Natural killer cell (primary cell): ENCODE measurements around the gene OXA1L. TPM values are rescaled to one million over a fixed set of nuclear protein-coding genes. Genes with fewer than 3 reads are reported as not detected.

Source experiments
- ATAC-seq, 3 donors: fragments of 150-1000 bp in 2 of 3; fragments of 200-7000 bp in 1 of 3; cut with Tn5 transposase; 1 replicate in 1 of 3; 2 replicates in 2 of 3; pipeline ENCODE4 v1.10.0; 2021; ENCODE audit warnings: mild to moderate bottlenecking in 2 of 3, moderate library complexity in 2 of 3
- DNase-seq, 2 donors: peaks; one replicate each; pipeline versions ENCODE4 v3.0.0 to v3.0.0-alpha.2; 2013 to 2021; ENCODE audit warnings: mixed read lengths in 1 of 2
- H3K27ac ChIP-seq: one replicate; pipeline ENCODE4 v1.5.1; 2013; ENCODE audit warnings: mild to moderate bottlenecking, low read length
- H3K27me3 ChIP-seq: one replicate; pipeline ENCODE4 v1.6.1; 2013; ENCODE audit warnings: low read length; ENCODE audit not compliant: control insufficient read depth, insufficient read depth
- H3K36me3 ChIP-seq: one replicate; pipeline ENCODE4 v1.6.1; 2013; ENCODE audit warnings: low read length; ENCODE audit not compliant: control insufficient read depth, insufficient read depth
- H3K4me1 ChIP-seq: one replicate; pipeline ENCODE4 v1.6.1; 2013; ENCODE audit warnings: low read length; ENCODE audit not compliant: control insufficient read depth, insufficient read depth
- H3K4me3 ChIP-seq: one replicate; pipeline ENCODE4 v1.5.1; 2013; ENCODE audit warnings: low read length
- H3K9me3 ChIP-seq: one replicate; pipeline ENCODE4 v1.6.1; 2013; ENCODE audit warnings: low read length; ENCODE audit not compliant: control insufficient read depth, insufficient read depth
- H3K27ac Mint-ChIP-seq, 2 donors: one replicate each; pipeline ENCODE4 v1.8.0; 2022; ENCODE audit warnings: mild to moderate bottlenecking in 2 of 2, mixed read lengths in 2 of 2, moderate library complexity in 1 of 2
- H3K27me3 Mint-ChIP-seq, 2 donors: one replicate each; pipeline ENCODE4 v1.8.0; 2022; ENCODE audit warnings: low read depth in 2 of 2, mixed read lengths in 2 of 2
- H3K36me3 Mint-ChIP-seq: one replicate; pipeline ENCODE4 v1.8.0; 2022; ENCODE audit warnings: mixed read lengths
- H3K4me1 Mint-ChIP-seq, 2 donors: one replicate each; pipeline ENCODE4 v1.8.0; 2022; ENCODE audit warnings: mixed read lengths in 2 of 2
- H3K4me3 Mint-ChIP-seq: one replicate; pipeline ENCODE4 v1.8.0; 2022; ENCODE audit warnings: mild to moderate bottlenecking, moderate library complexity, mixed read lengths
- H3K9me3 Mint-ChIP-seq, 2 donors: one replicate each; pipeline ENCODE4 v1.8.0; 2022; ENCODE audit warnings: mixed read lengths in 2 of 2
- WGBS: methylation state at CpG from one replicate; pipeline ENCODE4 v1.1.7; 2013; ENCODE audit warnings: missing lambda C conversion rate; ENCODE audit not compliant: insufficient coverage; 5-methylcytosine and 5-hydroxymethylcytosine counted together
- intact Hi-C: fragments of 100-400 bp; cut with micrococcal nuclease; formaldehyde crosslinking; loops from one replicate; pipeline ENCODE4 v1.14.2; 2022
- total RNA-seq, 4 donors: library from RNA; stranded (reverse); fragments of 120-200 nt in 1 of 4; gene quantifications; one replicate each; pipeline versions ENCODE4 v1.2.3 to v1.2.4, GENCODE V29; 2013 to 2022
- TF ChIP-seq, protein P1 (sequence below): fragments of 200-600 bp; IDR thresholded peaks from one replicate; pipeline ENCODE4 v1.8.0; 2022; ENCODE audit warnings: antibody characterized with exemption

The OXA1L gene
- total RNA-seq, 3 donors from 2014 or later (not counting 1 experiment from before 2014, with no cell fraction given): 121 to 143 (median 125) TPM

DNA sequence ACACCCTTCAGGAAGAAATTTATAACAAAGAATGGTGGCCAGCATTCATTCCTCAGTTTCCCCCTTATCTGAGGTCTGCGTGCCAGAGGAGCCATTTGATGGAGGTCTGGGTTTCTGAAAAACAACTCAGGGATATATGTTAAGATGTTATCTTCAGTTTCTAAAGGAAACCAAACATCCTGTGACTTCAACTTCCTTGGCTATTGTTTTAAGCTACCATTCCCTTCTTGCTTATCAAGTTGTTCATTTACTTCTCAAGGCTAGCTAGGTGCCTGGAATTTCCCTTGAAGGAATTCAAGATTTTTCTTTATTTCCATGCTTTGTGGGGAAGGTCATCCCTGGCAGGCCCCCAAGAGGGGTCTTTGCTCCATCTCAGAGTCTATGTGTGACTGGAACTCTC lies 27.1 kb upstream of the OXA1L start:
- no peaks in the 10 kb centered on the region for H3K36me3 Mint-ChIP-seq
- no peaks in the 10 kb centered on the region for H3K9me3 Mint-ChIP-seq
- Histone ChIP-seq H3K9me3 (no peaks in the 10 kb centered on the region), H3K36me3 (no peaks in the 10 kb centered on the region), H3K4me1 (no peaks in the 10 kb centered on the region), H3K27me3 (no peaks in the 10 kb centered on the region), H3K27ac (no peak overlapping the region), H3K4me3 (no peak overlapping the region)
- DNase-seq (no peak), ATAC-seq (no peak)
- WGBS: no CpG with 5 or more reads among the region's 1 CpG
- H3K27ac Mint-ChIP-seq: no peak overlapping the region
- TF ChIP-seq, protein P1, sequence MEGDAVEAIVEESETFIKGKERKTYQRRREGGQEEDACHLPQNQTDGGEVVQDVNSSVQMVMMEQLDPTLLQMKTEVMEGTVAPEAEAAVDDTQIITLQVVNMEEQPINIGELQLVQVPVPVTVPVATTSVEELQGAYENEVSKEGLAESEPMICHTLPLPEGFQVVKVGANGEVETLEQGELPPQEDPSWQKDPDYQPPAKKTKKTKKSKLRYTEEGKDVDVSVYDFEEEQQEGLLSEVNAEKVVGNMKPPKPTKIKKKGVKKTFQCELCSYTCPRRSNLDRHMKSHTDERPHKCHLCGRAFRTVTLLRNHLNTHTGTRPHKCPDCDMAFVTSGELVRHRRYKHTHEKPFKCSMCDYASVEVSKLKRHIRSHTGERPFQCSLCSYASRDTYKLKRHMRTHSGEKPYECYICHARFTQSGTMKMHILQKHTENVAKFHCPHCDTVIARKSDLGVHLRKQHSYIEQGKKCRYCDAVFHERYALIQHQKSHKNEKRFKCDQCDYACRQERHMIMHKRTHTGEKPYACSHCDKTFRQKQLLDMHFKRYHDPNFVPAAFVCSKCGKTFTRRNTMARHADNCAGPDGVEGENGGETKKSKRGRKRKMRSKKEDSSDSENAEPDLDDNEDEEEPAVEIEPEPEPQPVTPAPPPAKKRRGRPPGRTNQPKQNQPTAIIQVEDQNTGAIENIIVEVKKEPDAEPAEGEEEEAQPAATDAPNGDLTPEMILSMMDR: no peak
- no peaks in the 10 kb centered on the region for H3K4me1 Mint-ChIP-seq
- H3K27me3 Mint-ChIP-seq: peaks cover 8 to 14% of the 10 kb centered on the region in 2 donors
- intact Hi-C loops: no loop called here
- H3K4me3 Mint-ChIP-seq: no peak overlapping the region

DNA sequence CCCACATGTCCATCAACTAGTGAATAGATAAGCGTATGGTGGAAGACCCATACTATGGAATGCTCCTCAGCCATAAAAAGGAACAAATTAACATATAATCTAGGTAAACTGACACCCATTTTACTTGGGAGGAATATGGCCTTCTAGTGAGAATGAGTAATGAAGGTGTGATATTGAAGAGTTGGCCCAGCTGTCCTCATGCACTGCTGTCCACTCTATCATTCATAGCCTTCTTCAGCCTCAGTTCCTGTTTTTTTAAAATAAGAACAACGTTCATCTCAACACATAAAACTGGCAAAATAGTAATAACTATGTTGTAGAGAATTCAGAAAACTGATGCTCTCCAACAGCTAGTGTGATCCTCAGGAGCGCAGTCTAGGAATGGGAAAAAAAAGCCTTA lies 26.5 kb upstream of the OXA1L start:
- H3K36me3 ChIP-seq: no peaks in the 10 kb centered on the region
- DNase-seq (no peak), ATAC-seq (no peak)
- H3K9me3 ChIP-seq: no peaks in the 10 kb centered on the region
- Mint-ChIP-seq H3K4me1 (no peaks in the 10 kb centered on the region), H3K9me3 (no peaks in the 10 kb centered on the region), H3K36me3 (no peaks in the 10 kb centered on the region), H3K4me3 (no peak overlapping the region), H3K27ac (no peak overlapping the region), H3K27me3 (peaks cover 5 to 14% of the 10 kb centered on the region in 2 donors)
- intact Hi-C loops: no loop called here
- WGBS: 100% methylated on average over 1 of the region's 3 CpGs
- TF ChIP-seq, protein P1: no peak
- H3K4me3 ChIP-seq: no peak overlapping the region
- no peaks in the 10 kb centered on the region for H3K4me1 ChIP-seq
- H3K27me3 ChIP-seq: no peaks in the 10 kb centered on the region
- no peak overlapping the region for H3K27ac ChIP-seq

DNA sequence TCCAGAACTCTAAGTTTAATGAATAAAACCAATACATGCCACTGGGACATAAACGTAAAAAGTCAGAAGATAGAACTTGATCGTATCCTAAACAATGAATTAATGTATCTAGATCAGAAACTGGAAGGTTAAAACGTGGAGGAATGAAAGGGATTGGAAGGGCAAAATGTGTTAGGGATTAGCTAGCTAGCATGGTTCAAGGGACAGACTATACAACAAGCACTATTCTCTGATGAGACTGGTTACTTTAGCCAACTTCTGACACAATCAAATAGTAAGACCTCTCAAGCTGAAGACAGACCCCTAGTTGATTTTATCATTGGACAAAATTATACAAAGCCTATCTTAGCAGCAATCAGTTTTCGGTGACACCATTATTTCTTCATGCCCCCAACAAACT lies 18.7 kb upstream of the OXA1L start:
- 82% methylated on average over 3 of the region's 4 CpGs for WGBS
- no peak for ATAC-seq

DNA sequence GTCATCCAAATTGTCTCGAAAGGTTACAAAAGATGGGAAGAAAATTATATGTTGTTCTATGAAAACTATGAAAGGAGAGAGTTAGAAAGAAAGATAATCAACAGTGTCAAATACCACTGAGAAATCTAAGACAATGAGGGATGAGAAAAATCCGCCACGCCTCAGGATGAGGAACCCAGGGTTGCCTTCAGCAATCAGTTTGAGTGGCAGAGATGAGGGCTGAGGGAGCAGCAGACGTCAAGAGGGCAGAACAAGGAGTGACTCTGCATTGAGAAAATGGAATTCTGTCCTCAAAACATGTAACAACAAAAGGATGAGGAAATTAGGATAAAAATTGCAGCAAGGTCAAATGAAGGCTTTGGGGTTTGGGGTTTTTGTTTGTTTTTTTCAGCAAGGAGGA lies 18.3 kb upstream of the OXA1L start:
- DNase-seq: no peak
- no peak overlapping the region for H3K4me3 Mint-ChIP-seq
- no peaks in the 10 kb centered on the region for H3K4me1 ChIP-seq
- peaks cover 0 to 6% of the 10 kb centered on the region in 2 donors for H3K4me1 Mint-ChIP-seq
- H3K27ac Mint-ChIP-seq: no peak overlapping the region
- no peaks in the 10 kb centered on the region for H3K9me3 Mint-ChIP-seq
- intact Hi-C loops: no loop called here
- H3K9me3 ChIP-seq: no peaks in the 10 kb centered on the region
- H3K36me3 ChIP-seq: no peaks in the 10 kb centered on the region
- WGBS: 64% methylated on average over 4 of the region's 4 CpGs
- no peak for ATAC-seq
- H3K27ac ChIP-seq: no peak overlapping the region
- H3K4me3 ChIP-seq: no peak overlapping the region
- no peaks in the 10 kb centered on the region for H3K36me3 Mint-ChIP-seq
- no peaks in the 10 kb centered on the region for H3K27me3 ChIP-seq
- H3K27me3 Mint-ChIP-seq: peaks cover 20 to 21% of the 10 kb centered on the region in 2 donors
- TF ChIP-seq, protein P1: no peak

More for the DNA sequence above, 18.7 kb upstream of the OXA1L start:
- H3K4me3 ChIP-seq: no peak overlapping the region
- no peaks in the 10 kb centered on the region for H3K27me3 ChIP-seq
- intact Hi-C loops: no loop called here
- H3K27ac Mint-ChIP-seq: no peak overlapping the region
- H3K9me3 ChIP-seq: no peaks in the 10 kb centered on the region
- H3K4me1 Mint-ChIP-seq: peaks cover 0 to 6% of the 10 kb centered on the region in 2 donors
- H3K36me3 Mint-ChIP-seq: no peaks in the 10 kb centered on the region
- TF ChIP-seq, protein P1: no peak
- H3K36me3 ChIP-seq: no peaks in the 10 kb centered on the region
- no peak overlapping the region for H3K27ac ChIP-seq
- no peak overlapping the region for H3K4me3 Mint-ChIP-seq
- no peaks in the 10 kb centered on the region for H3K4me1 ChIP-seq
- no peak for DNase-seq
- no peaks in the 10 kb centered on the region for H3K9me3 Mint-ChIP-seq
- H3K27me3 Mint-ChIP-seq: peaks cover 18 to 20% of the 10 kb centered on the region in 2 donors
